HepG2 (cell line): ENCODE data around the gene RASSF4. TPM values are rescaled to one million over a fixed set of nuclear protein-coding genes. Genes with fewer than 3 reads are reported as not detected.
A peak's percentile ranks its signal among the peaks of the same experiment; 100 is the strongest.

Experiments used
- AGO1 ChIP-seq: fragments of 200-400 bp; formaldehyde crosslinking; IDR thresholded peaks from 2 replicates; pipeline ENCODE4 v1.6.1; 2017; ENCODE audit warnings: mild to moderate bottlenecking, low read depth, low read length, moderate library complexity; ENCODE audit not compliant: poor library complexity, severe bottlenecking
- AHR ChIP-seq: IDR thresholded peaks from 2 replicates; pipeline ENCODE4 v1.6.1; 2018; ENCODE audit warnings: missing genetic modification reagents, missing compliant biosample characterization
- BCL6 ChIP-seq: IDR thresholded peaks from 2 replicates; pipeline ENCODE4 v1.6.1; 2016; ENCODE audit warnings: missing genetic modification reagents, missing compliant biosample characterization
- CBX1 ChIP-seq: IDR thresholded peaks from one replicate; pipeline ENCODE4 v1.6.1; 2016; ENCODE audit warnings: antibody characterized with exemption, low read depth
- GATAD1 ChIP-seq: IDR thresholded peaks from 2 replicates; pipeline ENCODE4 v1.6.1; 2016; ENCODE audit warnings: missing genetic modification reagents, missing compliant biosample characterization
- HNRNPL ChIP-seq: fragments of 200-400 bp; formaldehyde crosslinking; IDR thresholded peaks from 2 replicates; pipeline ENCODE4 v1.6.1; 2017; ENCODE audit warnings: mild to moderate bottlenecking, low read depth, low read length
- HOXA9 ChIP-seq: sonication (generic); formaldehyde crosslinking; IDR thresholded peaks from 2 replicates; pipeline ENCODE4 v1.8.1; 2022; ENCODE audit warnings: missing genetic modification reagents, mild to moderate bottlenecking, moderate library complexity, borderline replicate concordance
- IRF2 ChIP-seq: IDR thresholded peaks from 2 replicates; pipeline ENCODE4 v1.6.1; 2018; ENCODE audit warnings: missing genetic modification reagents, missing compliant biosample characterization
- ISX ChIP-seq: sonication (generic); formaldehyde crosslinking; conservative IDR thresholded peaks from 2 replicates; pipeline ENCODE4 v1.5.0; 2020; ENCODE audit warnings: missing genetic modification reagents
- JARID2 ChIP-seq: sonication (generic); formaldehyde crosslinking; IDR thresholded peaks from 2 replicates; pipeline ENCODE4 v1.8.1; 2023; ENCODE audit warnings: missing genetic modification reagents, inconsistent platforms; ENCODE audit not compliant: insufficient replicate concordance
- MEIS2 ChIP-seq: sonication (generic); formaldehyde crosslinking; IDR thresholded peaks from 2 replicates; pipeline ENCODE4 v1.9.0; 2021; ENCODE audit warnings: mild to moderate bottlenecking, missing genetic modification reagents
- MTA3 ChIP-seq: sonication (generic); formaldehyde crosslinking; IDR thresholded peaks from 2 replicates; pipeline ENCODE4 v1.4.0; 2020; ENCODE audit warnings: missing genetic modification reagents
- PCBP1 ChIP-seq: fragments of 200-400 bp; formaldehyde crosslinking; IDR thresholded peaks from 2 replicates; pipeline ENCODE4 v1.6.1; 2017; ENCODE audit warnings: mild to moderate bottlenecking, low read depth, low read length, borderline replicate concordance
- PHF21A ChIP-seq: sonication (generic); formaldehyde crosslinking; IDR thresholded peaks from 2 replicates; pipeline ENCODE4 v1.5.0; 2020; ENCODE audit warnings: mild to moderate bottlenecking, missing genetic modification reagents
- SMAD1 ChIP-seq: sonication (generic); formaldehyde crosslinking; IDR thresholded peaks from 2 replicates; pipeline ENCODE4 v1.4.0; 2020; ENCODE audit warnings: missing genetic modification reagents, low read depth, mild to moderate bottlenecking, borderline replicate concordance
- SMARCE1 ChIP-seq: fragments of 450-650 bp; IDR thresholded peaks from 2 replicates; pipeline ENCODE4 v1.6.1; 2017; ENCODE audit warnings: borderline replicate concordance
- SRSF4 ChIP-seq: fragments of 200-400 bp; formaldehyde crosslinking; IDR thresholded peaks from one replicate; pipeline ENCODE4 v1.6.1; 2018; ENCODE audit warnings: mild to moderate bottlenecking, low read depth, low read length, moderate library complexity; ENCODE audit not compliant: poor library complexity, severe bottlenecking
- TEAD2 ChIP-seq: sonication (generic); formaldehyde crosslinking; IDR thresholded peaks from 2 replicates; pipeline ENCODE4 v1.9.0; 2021; ENCODE audit warnings: missing genetic modification reagents
- XBP1 ChIP-seq: sonication (generic); formaldehyde crosslinking; IDR thresholded peaks from 2 replicates; pipeline ENCODE4 v1.5.0; 2020; ENCODE audit warnings: missing genetic modification reagents
- ZBTB46 ChIP-seq: sonication (generic); formaldehyde crosslinking; IDR thresholded peaks from 2 replicates; pipeline ENCODE4 v1.4.0; 2020; ENCODE audit warnings: mild to moderate bottlenecking, missing genetic modification reagents, borderline replicate concordance
- ZFP36 ChIP-seq: fragments of 150-350 bp; IDR thresholded peaks from 2 replicates; pipeline ENCODE4 v1.6.1; 2018; ENCODE audit warnings: borderline replicate concordance, low read length, low read depth; ENCODE audit not compliant: partially characterized antibody
- ZFX ChIP-seq: sonication (generic); formaldehyde crosslinking; IDR thresholded peaks from 2 replicates; pipeline ENCODE4 v1.4.0; 2020; ENCODE audit warnings: mild to moderate bottlenecking, low read depth, missing genetic modification reagents, moderate library complexity
- ZGPAT ChIP-seq: IDR thresholded peaks from 2 replicates; pipeline ENCODE4 v1.6.1; 2016; ENCODE audit warnings: mild to moderate bottlenecking
- ZNF10 ChIP-seq: sonication (generic); formaldehyde crosslinking; IDR thresholded peaks from 2 replicates; pipeline ENCODE4 v1.4.0; 2020; ENCODE audit warnings: mild to moderate bottlenecking, low read depth, missing genetic modification reagents, borderline replicate concordance
- ZNF367 ChIP-seq: sonication (generic); formaldehyde crosslinking; IDR thresholded peaks from 2 replicates; pipeline ENCODE4 v1.4.0; 2020; ENCODE audit warnings: missing genetic modification reagents, borderline replicate concordance
- ZNF720 ChIP-seq: sonication (generic); formaldehyde crosslinking; IDR thresholded peaks from 2 replicates; pipeline ENCODE4 v1.4.0; 2020; ENCODE audit warnings: missing genetic modification reagents
- polyA plus RNA-seq, 8 experiments: library from polyadenylated mRNA; depleted of rRNA in 3 of 8; stranded (reverse) in 7 of 8; unstranded in 1 of 8; fragments of >200 nt; fragmentation: Illumina TruSeq in 4 of 8; extraction: Trizol in 4 of 8; gene quantifications; 2 replicates each; pipeline versions ENCODE4 v1.2.1 to v1.2.3, GENCODE V29; 2011 to 2016; ENCODE audit warnings: low read depth in 4 of 8, missing spikeins in 1 of 8, mixed read lengths in 1 of 8; ENCODE audit not compliant: insufficient read depth in 1 of 8
- total RNA-seq, 5 experiments: library from RNA; depleted of rRNA; stranded (reverse); fragments of >200 nt; fragmentation: Illumina TruSeq; extraction: Trizol; gene quantifications; 2 replicates each; pipeline ENCODE4 v1.2.3, GENCODE V29; 2016; ENCODE audit warnings: low read depth in 1 of 5
- TF ChIP-seq, protein P1 (sequence below): sonication (generic); formaldehyde crosslinking; IDR thresholded peaks from 2 replicates; pipeline ENCODE4 v1.5.1; 2020; ENCODE audit warnings: missing genetic modification reagents, mild to moderate bottlenecking, borderline replicate concordance
- TF ChIP-seq, protein P2 (sequence below): sonication (generic); formaldehyde crosslinking; IDR thresholded peaks from 2 replicates; pipeline ENCODE4 v1.8.0; 2022; ENCODE audit warnings: missing genetic modification reagents, mild to moderate bottlenecking, borderline replicate concordance

RASSF4 gene
- total and polyA plus RNA-seq, 2 of the 13 experiments (the other 11 are each of a cell fraction or from before 2014, with no cell fraction given), result 34.0 to 51.7 TPM

DNA sequence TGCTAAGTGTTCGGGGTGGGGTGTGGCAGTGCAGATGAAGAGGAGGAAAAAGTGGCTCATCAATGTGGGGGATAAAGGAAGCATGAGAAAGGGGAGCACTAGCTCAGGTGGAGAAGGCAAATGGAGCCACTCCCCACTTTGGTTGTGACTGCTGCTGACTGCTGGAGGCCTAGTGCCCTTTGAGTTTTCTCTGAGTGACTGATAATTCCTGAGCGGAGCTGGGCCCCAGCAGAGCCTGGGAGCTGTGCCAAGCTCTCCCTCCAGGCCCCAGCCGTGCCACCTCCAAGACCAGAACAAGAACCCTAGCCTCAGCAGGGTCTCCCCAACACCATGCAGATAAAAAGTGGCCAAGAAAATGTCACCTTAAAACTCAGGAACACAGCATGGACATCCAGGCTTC is 9.7 kb upstream of the RASSF4 start (continued):
- peak; percentile 71 for TF ChIP-seq ZFX (CRISPR knock-in tag)
- no peak for TF ChIP-seq CBX1
- TF ChIP-seq AGO1, result no peak
- no peak for TF ChIP-seq ZNF720
- TF ChIP-seq, protein P1, sequence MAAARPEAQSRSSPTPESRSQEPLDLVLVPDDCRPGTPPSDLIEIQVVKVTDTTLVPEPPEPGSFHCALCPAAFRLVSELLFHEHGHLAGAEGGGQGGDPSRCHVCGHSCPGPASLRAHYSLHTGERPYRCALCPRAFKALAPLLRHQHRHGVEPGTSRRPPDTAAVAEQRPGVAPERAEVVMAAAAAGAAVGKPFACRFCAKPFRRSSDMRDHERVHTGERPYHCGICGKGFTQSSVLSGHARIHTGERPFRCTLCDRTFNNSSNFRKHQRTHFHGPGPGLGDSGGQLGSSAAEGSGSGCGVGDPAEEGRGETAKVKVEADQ (CRISPR knock-in tag), result no peak
- TF ChIP-seq HNRNPL, result peak; percentile 73; the same call in 1 of the 2 replicates
- no peak for TF ChIP-seq ZNF367
- TF ChIP-seq SRSF4, result no peak
- no peak for TF ChIP-seq ZNF10
- TF ChIP-seq GATAD1 (CRISPR knock-in tag), result 0 out of 2 replicates have a peak, but pooled peaks have one; percentile 7
- TF ChIP-seq ZGPAT (CRISPR knock-in tag), result peak; percentile 40; the same call in 1 of the 2 replicates
- no peak for TF ChIP-seq BCL6 (CRISPR knock-in tag)
- TF ChIP-seq TEAD2 (CRISPR knock-in tag), result no peak
- TF ChIP-seq ZFP36, result no peak
- no peak for TF ChIP-seq MTA3 (CRISPR knock-in tag)
- no peak for TF ChIP-seq AHR (CRISPR knock-in tag)
- TF ChIP-seq MEIS2 (CRISPR knock-in tag), result no peak
- TF ChIP-seq XBP1 (CRISPR knock-in tag), result no peak
- TF ChIP-seq PCBP1, result no peak
- no peak for TF ChIP-seq PHF21A (CRISPR knock-in tag)
- no peak for TF ChIP-seq SMAD1 (CRISPR knock-in tag)
- no peak for TF ChIP-seq ZBTB46
- no peak for TF ChIP-seq JARID2 (CRISPR knock-in tag)
- TF ChIP-seq, protein P2, sequence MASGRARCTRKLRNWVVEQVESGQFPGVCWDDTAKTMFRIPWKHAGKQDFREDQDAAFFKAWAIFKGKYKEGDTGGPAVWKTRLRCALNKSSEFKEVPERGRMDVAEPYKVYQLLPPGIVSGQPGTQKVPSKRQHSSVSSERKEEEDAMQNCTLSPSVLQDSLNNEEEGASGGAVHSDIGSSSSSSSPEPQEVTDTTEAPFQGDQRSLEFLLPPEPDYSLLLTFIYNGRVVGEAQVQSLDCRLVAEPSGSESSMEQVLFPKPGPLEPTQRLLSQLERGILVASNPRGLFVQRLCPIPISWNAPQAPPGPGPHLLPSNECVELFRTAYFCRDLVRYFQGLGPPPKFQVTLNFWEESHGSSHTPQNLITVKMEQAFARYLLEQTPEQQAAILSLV (CRISPR knock-in tag), result 0 out of 2 replicates have a peak, but pooled peaks have one; percentile 47
- TF ChIP-seq ISX (CRISPR knock-in tag), result no peak
- TF ChIP-seq HOXA9 (CRISPR knock-in tag), result no peak
- TF ChIP-seq SMARCE1, result no peak
- TF ChIP-seq IRF2, result no peak
